ENCODE data around the gene TSPAN9. TPM values are rescaled to one million over a fixed set of nuclear protein-coding genes. Genes with fewer than 3 reads are reported as not detected.
A peak's percentile ranks its signal among the peaks of the same experiment; 100 is the strongest.

The TSPAN9 gene
- total RNA-seq, 6 donors from 2014 or later: 25.2 to 62.9 (median 44.2) TPM

DNA sequence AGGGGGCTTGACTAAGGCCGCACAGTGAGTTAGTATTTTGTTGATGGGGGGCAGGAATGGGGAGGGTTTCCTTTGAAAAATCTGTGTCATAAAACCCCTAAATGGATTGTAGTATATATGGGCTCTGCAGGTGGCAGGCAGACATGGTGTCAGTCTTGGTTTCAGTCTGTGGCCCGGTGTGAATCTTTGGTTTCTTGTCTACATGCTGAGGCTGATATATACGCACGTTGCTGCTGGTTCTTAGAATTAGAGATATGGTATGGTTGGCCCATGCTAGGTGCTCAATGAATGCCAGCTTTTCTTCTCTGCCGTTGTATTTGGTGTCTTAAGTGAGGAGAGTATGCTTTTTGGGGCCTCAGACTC is 73.1 kb downstream of the TSPAN9 start:
- no peaks in the 10 kb centered on the region for H3K27me3 ChIP-seq

DNA sequence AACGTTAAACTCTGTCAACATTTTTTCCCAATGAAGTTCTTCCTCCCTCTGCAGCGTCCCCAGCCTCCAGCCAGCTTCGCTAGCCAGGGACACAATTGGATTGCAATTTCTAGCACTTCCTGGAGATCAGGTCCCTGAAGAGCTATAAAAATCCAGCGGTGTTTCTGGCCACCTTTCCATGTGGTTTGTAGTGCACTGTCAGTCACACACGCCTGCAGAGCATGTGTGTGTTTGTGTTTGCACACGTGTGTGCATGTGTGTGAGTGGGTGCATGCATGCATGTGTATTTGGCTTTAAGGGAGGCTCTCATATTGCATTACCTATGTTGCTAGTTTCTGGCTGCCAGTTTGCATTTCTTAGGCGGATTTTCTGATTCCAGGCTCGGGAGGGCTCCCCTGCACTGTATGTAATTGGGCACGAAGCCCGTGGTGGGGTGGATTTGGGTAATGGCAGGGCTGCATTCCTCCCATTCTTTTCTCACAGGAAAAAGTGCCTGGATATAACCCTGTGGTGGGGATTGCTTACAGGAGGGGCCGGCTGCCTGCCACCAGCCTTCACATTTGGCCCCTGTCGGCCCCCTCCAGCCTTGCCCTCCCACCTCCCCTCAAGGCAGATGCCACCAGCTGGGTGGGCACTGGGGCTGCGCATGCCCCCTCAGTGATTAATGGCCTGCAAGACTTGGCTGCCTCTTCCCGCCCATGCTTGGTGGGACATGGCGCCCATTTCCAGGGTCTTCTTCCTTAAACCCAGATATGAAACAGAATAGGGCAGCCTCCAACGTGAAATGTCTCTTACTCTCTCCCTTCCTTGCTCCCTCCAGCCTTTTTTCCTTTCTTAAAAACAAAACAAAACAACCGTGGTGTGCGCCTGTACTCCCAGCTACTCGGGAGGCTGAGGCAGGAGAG is 74.0 kb downstream of the TSPAN9 start:
- ATAC-seq (ENCODE audit: low FRiP score in 2 of 2) (peak in 1 of 2 donors; percentile 13), DNase-seq (peak in 1 of 2 donors; percentile 26)
- H3K27ac ChIP-seq: peak overlapping the region in 3 of 4 donors; percentile 32 to 71 (median 46)

More for the DNA sequence above, 73.1 kb downstream of the TSPAN9 start:
- DNase-seq (no peak), ATAC-seq (ENCODE audit: low FRiP score in 2 of 2) (no peak)
- TF ChIP-seq EP300 (IDR thresholded peaks at IDR 0.05) (no peak), POLR2A (IDR thresholded peaks at IDR 0.05) (no peak), POLR2AphosphoS5 (IDR thresholded peaks at IDR 0.05) (no peak)
- TF ChIP-seq, protein P1, sequence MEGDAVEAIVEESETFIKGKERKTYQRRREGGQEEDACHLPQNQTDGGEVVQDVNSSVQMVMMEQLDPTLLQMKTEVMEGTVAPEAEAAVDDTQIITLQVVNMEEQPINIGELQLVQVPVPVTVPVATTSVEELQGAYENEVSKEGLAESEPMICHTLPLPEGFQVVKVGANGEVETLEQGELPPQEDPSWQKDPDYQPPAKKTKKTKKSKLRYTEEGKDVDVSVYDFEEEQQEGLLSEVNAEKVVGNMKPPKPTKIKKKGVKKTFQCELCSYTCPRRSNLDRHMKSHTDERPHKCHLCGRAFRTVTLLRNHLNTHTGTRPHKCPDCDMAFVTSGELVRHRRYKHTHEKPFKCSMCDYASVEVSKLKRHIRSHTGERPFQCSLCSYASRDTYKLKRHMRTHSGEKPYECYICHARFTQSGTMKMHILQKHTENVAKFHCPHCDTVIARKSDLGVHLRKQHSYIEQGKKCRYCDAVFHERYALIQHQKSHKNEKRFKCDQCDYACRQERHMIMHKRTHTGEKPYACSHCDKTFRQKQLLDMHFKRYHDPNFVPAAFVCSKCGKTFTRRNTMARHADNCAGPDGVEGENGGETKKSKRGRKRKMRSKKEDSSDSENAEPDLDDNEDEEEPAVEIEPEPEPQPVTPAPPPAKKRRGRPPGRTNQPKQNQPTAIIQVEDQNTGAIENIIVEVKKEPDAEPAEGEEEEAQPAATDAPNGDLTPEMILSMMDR (IDR thresholded peaks at IDR 0.05): no peak
- Histone ChIP-seq H3K27ac (peak overlapping the region in 2 of 4 donors; percentile 46 to 67), H3K36me3 (no peaks in the 10 kb centered on the region), H3K4me3 (no peak overlapping the region), H3K9me3 (no peaks in the 10 kb centered on the region), H3K4me1 (peaks cover 53 to 70% (median 66%) of the 10 kb centered on the region in 4 donors)
- WGBS, 2 donors: 61 to 66% methylated on average over 5 of the region's 5 CpGs

DNA sequence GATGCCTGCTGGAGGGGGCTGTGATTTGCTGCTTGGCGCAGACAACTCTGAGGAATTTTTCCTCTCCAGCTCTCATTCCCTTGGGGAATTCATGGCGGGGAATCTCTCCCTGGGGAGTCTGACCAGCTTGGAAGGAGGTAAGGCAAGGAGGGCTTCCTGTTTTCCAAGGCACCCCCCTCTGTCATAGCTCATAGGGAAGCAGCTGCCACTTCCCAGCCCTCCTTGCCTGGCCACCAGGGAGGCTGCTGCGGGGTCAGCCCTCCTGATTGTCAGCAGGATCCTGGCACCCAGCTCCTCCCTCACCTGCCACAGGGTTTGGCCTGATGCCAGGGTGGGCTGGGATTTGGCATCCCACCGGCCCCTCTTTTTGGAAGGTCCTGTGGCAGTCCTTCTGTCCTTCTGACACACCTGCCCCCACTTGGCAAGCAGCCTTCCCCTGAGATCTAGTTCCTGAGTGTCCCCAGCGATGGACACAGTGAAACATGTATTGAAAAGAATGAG is 74.9 kb downstream of the TSPAN9 start:
- no peaks in the 10 kb centered on the region for H3K27me3 ChIP-seq
- DNase-seq (no peak), ATAC-seq (ENCODE audit: low FRiP score in 2 of 2) (no peak)
- no peaks in the 10 kb centered on the region for H3K36me3 ChIP-seq
- peaks cover 53 to 76% (median 69%) of the 10 kb centered on the region in 4 donors for H3K4me1 ChIP-seq
- WGBS, 2 donors: 49 to 61% methylated on average over 4 to 5 of the region's 5 CpGs
- TF ChIP-seq POLR2A (IDR thresholded peaks at IDR 0.05) (no peak), EP300 (IDR thresholded peaks at IDR 0.05) (no peak), POLR2AphosphoS5 (IDR thresholded peaks at IDR 0.05) (no peak)
- TF ChIP-seq, protein P1 (IDR thresholded peaks at IDR 0.05): no peak
- H3K27ac ChIP-seq: peak overlapping the region; percentile 32 to 71 (median 35)
- H3K9me3 ChIP-seq: no peaks in the 10 kb centered on the region
- H3K4me3 ChIP-seq: no peak overlapping the region

More for the DNA sequence above, 74.0 kb downstream of the TSPAN9 start:
- no peak for TF ChIP-seq POLR2A (IDR thresholded peaks at IDR 0.05)
- no peak for TF ChIP-seq EP300 (IDR thresholded peaks at IDR 0.05)
- TF ChIP-seq, protein P1 (IDR thresholded peaks at IDR 0.05): no peak
- no peak for TF ChIP-seq POLR2AphosphoS5 (IDR thresholded peaks at IDR 0.05)
- Histone ChIP-seq H3K27me3 (no peaks in the 10 kb centered on the region), H3K9me3 (no peaks in the 10 kb centered on the region), H3K4me3 (no peak overlapping the region), H3K4me1 (peaks cover 53 to 67% (median 66%) of the 10 kb centered on the region in 4 donors), H3K36me3 (no peaks in the 10 kb centered on the region)
- WGBS, 2 donors: 48 to 61% methylated on average over 18 to 19 of the region's 19 CpGs

DNA sequence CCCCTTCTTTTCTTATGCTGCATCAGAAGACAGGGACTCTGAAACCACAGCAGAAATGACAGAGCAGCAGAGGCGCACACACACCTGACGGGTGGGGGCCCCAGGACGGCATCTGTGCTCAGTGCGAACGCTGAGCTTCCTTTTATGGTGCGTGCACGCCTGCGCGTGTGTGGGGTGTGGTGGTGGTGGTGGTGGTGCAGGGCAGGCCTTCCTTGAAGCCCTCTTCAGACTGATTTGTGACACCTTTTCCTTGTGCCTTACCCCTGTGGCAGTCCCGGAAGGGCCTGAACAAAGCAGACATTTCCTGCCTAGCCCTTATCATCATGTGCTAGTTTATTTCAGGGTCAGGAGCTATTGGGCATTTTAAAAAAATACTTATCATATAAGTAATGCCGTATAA is 75.7 kb downstream of the TSPAN9 start:
- TF ChIP-seq EP300 (IDR thresholded peaks at IDR 0.05) (peak in 1 of 4 donors; percentile 51), POLR2AphosphoS5 (IDR thresholded peaks at IDR 0.05) (peak; percentile 41 to 53)
- TF ChIP-seq, protein P1 (IDR thresholded peaks at IDR 0.05): no peak
- Histone ChIP-seq H3K27ac (peak overlapping the region in 3 of 4 donors; percentile 32 to 71 (median 35)), H3K4me3 (no peak overlapping the region), H3K36me3 (no peaks in the 10 kb centered on the region), H3K9me3 (no peaks in the 10 kb centered on the region), H3K4me1 (peaks cover 53 to 76% (median 70%) of the 10 kb centered on the region in 4 donors), H3K27me3 (no peaks in the 10 kb centered on the region)
- peak in 1 of 2 donors; percentile 58 for DNase-seq
- 28 to 67% methylated on average over 11 of the region's 11 CpGs for WGBS, 2 donors
- ATAC-seq (ENCODE audit: low FRiP score in 2 of 2): peak in 1 of 2 donors; percentile 6
